Glomerular endothelial cell (primary cell): Measurements from ENCODE around the gene CELSR1. TPM values are rescaled to one million over a fixed set of nuclear protein-coding genes. Genes with fewer than 3 reads are reported as not detected.

Experiments
- DNase-seq: peaks from one replicate; pipeline ENCODE4 v3.0.0-alpha.2; 2011; ENCODE audit warnings: low read depth, low spot score; ENCODE audit errors: extremely low read depth
- total RNA-seq: library from RNA; depleted of rRNA; stranded (reverse); fragments of >200 nt; gene quantifications from 2 replicates; pipeline ENCODE4 v1.2.3, GENCODE V29; 2015

The CELSR1 gene
- total RNA-seq, 1 donor from 2014 or later = 9.5 TPM

DNA sequence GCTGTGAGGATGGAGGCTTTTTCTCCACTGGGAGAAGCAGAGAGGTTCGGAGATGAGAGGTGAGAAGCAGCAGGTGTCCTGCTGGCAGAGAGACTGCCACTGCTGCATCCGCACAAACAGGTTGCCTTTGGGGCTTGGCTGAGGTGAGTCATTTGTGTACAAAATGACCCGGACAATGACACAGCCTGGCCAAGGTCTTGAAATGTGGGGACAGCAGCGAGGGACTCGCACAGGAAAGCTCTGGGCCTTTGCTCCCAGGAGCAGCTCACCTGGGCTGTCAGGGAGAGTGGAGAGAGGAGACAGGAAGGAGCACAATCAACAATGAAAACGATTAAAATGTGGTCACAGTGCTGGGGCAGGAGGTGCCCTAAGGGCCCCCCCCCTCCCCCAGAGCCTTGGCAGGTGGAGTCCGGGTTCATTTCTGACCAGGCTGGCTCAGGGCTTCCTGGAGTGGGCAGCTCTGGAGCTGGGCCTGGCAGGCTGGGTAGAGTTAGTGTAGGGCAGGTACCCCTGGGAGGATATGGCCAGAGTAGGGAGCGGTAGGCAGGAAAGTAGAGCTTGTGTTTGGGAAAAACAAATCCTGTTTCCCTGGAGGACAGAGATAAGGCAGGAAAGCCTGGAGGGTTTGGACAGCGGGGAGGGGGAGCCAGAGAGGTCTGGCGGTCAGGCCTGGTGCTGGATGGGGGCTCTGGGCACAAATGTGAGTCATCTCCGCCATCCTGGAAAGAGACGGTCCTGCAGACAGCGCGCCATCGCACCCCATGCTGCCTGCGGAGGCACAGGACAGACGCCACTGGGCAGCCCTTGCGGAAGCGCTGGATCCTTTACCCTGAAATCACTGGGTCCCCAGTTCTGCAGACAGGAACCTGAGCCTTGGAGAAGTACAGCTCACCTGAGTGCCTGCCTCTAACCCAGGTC, 37.8 kb upstream of the CELSR1 start:
- no peak for DNase-seq

- DNase-seq = no peak
These were observed 37.1 kb upstream of the CELSR1 start for GRCh38 chr22:46574438-46574992.

GRCh38 chr22:46573781-46574437, 36.5 kb upstream of the CELSR1 start:
- DNase-seq = no peak

DNA sequence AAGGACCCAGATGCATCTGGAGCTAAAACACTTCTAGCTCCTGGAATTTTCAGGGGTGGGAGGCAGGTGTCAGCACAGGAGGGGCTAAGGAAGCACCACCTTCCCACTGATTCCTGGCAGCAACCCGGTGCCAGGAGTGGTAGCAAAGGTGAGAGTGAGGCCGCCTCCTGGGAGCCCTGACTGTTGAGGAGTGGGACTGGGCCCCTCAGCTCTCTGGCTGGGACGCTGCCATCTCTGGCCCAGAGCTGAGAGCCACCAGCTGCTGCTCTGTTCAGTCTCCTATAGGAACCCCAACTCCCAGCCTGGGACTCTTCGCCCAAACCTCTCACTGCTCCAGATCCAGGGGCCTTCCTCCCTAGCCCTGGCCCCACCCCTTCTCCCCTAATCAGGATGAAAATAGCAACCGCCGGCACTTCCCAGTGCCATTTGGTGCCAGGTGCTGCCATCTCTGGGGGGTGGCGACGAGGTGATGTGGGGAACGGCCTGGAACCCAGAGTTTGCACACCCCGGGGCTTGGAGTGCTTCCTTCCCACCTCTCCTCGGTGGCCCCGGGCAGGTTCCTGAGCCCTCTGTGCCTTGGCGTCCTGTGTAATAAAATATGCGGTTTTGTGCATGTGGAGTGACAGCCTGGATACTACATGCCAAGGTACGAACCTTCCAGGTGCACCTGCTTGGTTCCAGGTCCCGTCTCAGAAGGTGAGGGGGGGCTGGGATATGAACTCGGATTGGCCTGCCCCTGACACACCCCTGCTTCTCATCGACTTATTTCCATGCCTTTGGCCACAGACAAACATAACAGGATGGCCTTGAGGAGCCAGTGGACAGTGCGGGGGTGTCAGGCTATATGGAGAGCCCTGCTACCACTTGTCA, 35.7 kb upstream of the CELSR1 start:
- DNase-seq = no peak

- no peak for DNase-seq
These were observed 34.3 kb upstream of the CELSR1 start for GRCh38 chr22:46571642-46572250.

- no peak for DNase-seq
These were observed 32.7 kb upstream of the CELSR1 start for GRCh38 chr22:46569848-46570695.

GRCh38 chr22:46569055-46569847, 31.8 kb upstream of the CELSR1 start:
- no peak for DNase-seq

- DNase-seq = no peak
These were observed 30.8 kb upstream of the CELSR1 start for GRCh38 chr22:46568102-46568809.

- DNase-seq = no peak
These were observed 30.1 kb upstream of the CELSR1 start for GRCh38 chr22:46567471-46567870.

DNA sequence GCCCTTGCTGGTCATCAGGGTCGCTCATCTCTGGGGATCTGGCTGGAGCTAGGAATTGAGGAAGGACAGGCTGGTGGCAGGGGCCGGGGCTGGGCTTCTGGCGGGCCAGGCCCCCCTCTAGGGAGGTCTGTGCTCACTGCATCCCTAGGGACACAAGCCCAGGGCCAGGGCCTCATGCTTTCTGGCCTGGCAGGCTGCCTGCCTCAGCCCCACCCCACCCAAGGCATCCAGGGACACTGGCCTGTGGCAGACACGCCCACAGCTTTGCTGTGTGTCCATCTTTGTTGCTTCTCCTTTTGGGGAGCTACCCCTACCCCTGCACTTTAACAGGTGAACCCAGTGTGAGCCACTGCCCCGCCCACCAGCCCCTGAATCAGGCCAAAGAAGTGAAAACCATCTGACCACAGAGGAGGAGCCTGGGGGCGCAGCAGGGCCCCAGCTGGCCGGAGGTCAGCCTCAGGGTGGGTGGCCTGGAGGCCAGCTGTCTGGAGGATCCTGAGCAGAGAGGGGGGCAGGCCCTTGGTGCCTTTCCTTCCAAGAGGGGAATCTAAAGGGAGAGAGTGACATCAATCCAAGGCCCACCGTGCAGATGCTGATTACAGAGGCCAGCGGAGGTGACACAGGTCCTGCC, 26.8 kb upstream of the CELSR1 start:
- no peak for DNase-seq

DNA sequence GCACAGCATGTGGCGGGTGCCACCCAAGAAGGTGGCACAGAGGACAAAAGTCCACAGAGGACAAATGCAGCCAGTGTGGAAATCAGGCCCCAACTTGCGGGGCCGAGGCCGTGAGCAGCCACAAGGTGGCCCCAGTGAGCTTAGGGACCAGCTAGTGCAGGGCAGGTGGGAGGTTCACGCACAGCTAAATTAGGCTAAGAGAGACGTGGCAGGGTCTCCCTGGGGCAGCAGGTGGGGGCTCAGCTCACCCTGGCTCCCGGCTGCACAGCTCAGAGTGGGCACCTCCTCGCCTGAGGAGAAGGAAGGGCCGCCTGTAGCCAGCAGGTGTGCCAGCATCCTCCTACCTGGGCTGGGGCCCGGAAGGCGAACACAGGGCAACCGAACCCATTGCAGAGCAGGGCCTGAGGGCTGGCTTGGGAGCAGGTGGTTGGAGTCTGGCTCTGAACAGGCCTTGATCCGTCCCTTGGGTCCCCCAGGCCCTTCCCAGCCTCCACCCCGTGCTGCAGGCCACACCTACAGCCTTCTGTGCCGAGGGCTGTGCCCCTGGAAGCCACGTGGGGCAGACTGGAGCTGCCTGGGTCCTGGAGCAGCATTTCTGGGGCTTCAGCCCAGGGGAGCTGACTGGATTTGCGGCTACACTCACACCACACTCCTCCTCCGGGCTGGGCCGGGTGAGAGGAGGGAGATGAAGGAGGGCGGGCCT, 26.1 kb upstream of the CELSR1 start:
- DNase-seq = no peak

DNA sequence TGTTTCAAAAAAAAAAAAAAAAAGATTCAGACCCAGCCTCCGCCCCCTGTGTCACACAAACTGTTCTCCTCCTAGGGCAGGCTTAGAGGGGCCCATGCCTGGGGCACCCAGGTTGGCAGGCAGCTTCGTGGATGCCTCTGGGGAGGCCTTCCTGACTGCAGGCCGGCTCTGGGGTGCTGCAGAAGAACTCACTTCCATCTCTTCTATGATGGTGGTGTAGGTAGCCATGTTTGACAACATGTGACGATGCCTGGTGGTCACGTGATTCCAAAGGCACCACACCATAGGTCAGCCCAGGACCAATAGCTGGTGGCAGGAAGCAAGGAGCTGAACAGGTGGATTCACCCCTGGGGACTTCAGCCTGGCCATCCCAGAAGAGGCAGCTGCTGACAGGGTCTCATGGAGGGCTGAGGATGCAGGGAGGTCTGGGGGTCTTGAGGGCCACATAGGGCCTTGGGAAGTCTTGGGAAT, 24.1 kb upstream of the CELSR1 start:
- DNase-seq = no peak

GRCh38 chr22:46560696-46561295, 23.4 kb upstream of the CELSR1 start:
- DNase-seq = no peak

- DNase-seq = no peak
These were observed 20.5 kb upstream of the CELSR1 start for GRCh38 chr22:46557736-46558480.

GRCh38 chr22:46556775-46557174, 19.4 kb upstream of the CELSR1 start:
- no peak for DNase-seq

- DNase-seq = no peak
These were observed 15.8 kb upstream of the CELSR1 start for GRCh38 chr22:46553189-46553588.
